H1 (cell line): ENCODE data around the gene ZNF462. TPM values are rescaled to one million over a fixed set of nuclear protein-coding genes. Genes with fewer than 3 reads are reported as not detected.

Experiments used
- CTCF ChIA-PET: fragments of 300-600 bp; sonication (Branson Sonifier 250); formaldehyde crosslinking; loops from one replicate; lab custom pipeline; 2021; ENCODE audit not compliant: partially characterized antibody; lab: Charles Lee
- POLR2A ChIA-PET: fragments of 300-600 bp; sonication (Branson Sonifier 250); formaldehyde crosslinking; loops from one replicate; lab custom pipeline; 2021; ENCODE audit warnings: inconsistent platforms; ENCODE audit not compliant: partially characterized antibody; lab: Charles Lee
- DNase-seq, 2 experiments: peaks; one replicate each; pipeline versions ENCODE4 v3.0.0 to v3.0.0-alpha.2; 2010 to 2022; ENCODE audit warnings: low spot score in 2 of 2, low read depth in 1 of 2, mixed read lengths in 1 of 2
- FAIRE-seq: peaks from 2 replicates; lab custom pipeline; 2011; peaks lifted over from hg19 to GRCh38; lab: Jason Lieb, UNC
- H2AFZ ChIP-seq: 2 replicates; pipeline ENCODE4 v1.8.1; 2012; ENCODE audit warnings: low read length, inconsistent platforms
- H2AK5ac ChIP-seq: 2 replicates; pipeline ENCODE4 v1.6.1; 2013; ENCODE audit warnings: low read depth, low read length
- H2BK120ac ChIP-seq: replicated peaks from 2 replicates; pipeline ENCODE3; 2013; ENCODE audit warnings: low read depth, low read length, inconsistent platforms
- H2BK12ac ChIP-seq: 2 replicates; pipeline ENCODE4 v1.6.1; 2013; ENCODE audit warnings: low read depth, low read length
- H2BK15ac ChIP-seq: 2 replicates; pipeline ENCODE4 v1.6.1; 2013; ENCODE audit warnings: low read length
- H2BK20ac ChIP-seq: 2 replicates; pipeline ENCODE4 v1.6.1; 2013; ENCODE audit warnings: low read length
- H2BK5ac ChIP-seq: 2 replicates; pipeline ENCODE4 v1.6.1; 2013; ENCODE audit warnings: low read depth, low read length
- H3K14ac ChIP-seq: 2 replicates; pipeline ENCODE4 v1.6.1; 2013; ENCODE audit warnings: inconsistent platforms; ENCODE audit not compliant: insufficient read length
- H3K18ac ChIP-seq: 2 replicates; pipeline ENCODE4 v1.6.1; 2013; ENCODE audit warnings: low read length; ENCODE audit errors: extremely low read depth
- H3K23ac ChIP-seq: 2 replicates; pipeline ENCODE4 v1.6.1; 2013; ENCODE audit warnings: inconsistent platforms; ENCODE audit not compliant: insufficient read length
- H3K23me2 ChIP-seq: 2 replicates; pipeline ENCODE4 v1.6.1; 2013; ENCODE audit warnings: low read depth, low read length
- H3K27ac ChIP-seq: 2 replicates; pipeline ENCODE4 v1.6.1; 2011; ENCODE audit warnings: low read depth, low read length, inconsistent platforms
- H3K27me3 ChIP-seq, 4 experiments: replicated peaks in 1 of 4; 1 replicate in 1 of 4; 2 replicates in 3 of 4; pipeline versions ENCODE4 v1.6.1 to v1.8.1; 2011 to 2013; ENCODE audit warnings: low read length in 3 of 4, mild to moderate bottlenecking in 3 of 4, inconsistent platforms in 2 of 4, mixed read lengths in 2 of 4, moderate library complexity in 1 of 4; ENCODE audit not compliant: control insufficient read depth in 3 of 4, insufficient read depth in 3 of 4; ENCODE audit errors: extremely low read depth in 1 of 4
- H3K36me3 ChIP-seq, 4 experiments: 2 replicates each; pipeline versions ENCODE4 v1.6.1 to v1.8.1; 2011 to 2013; ENCODE audit warnings: mild to moderate bottlenecking in 4 of 4, low read length in 3 of 4, moderate library complexity in 2 of 4, control low read depth in 1 of 4, inconsistent platforms in 1 of 4; ENCODE audit not compliant: insufficient read depth in 4 of 4, control insufficient read depth in 2 of 4
- H3K4ac ChIP-seq: replicated peaks from 2 replicates; pipeline ENCODE3; 2013; ENCODE audit warnings: low read length, low read depth, mixed read lengths, inconsistent platforms; ENCODE audit not compliant: insufficient read length
- H3K4me1 ChIP-seq, 4 experiments: replicated peaks in 1 of 4; 1 replicate in 1 of 4; 2 replicates in 3 of 4; pipeline versions ENCODE4 v1.6.1 to v1.8.1; 2011 to 2013; ENCODE audit warnings: low read length in 3 of 4, inconsistent platforms in 2 of 4, mixed read lengths in 1 of 4; ENCODE audit not compliant: insufficient read depth in 4 of 4, control insufficient read depth in 3 of 4
- H3K4me2 ChIP-seq, 2 experiments: 2 replicates each; pipeline versions ENCODE4 v1.6.1 to v1.8.1; 2011 to 2013; ENCODE audit warnings: low read depth in 2 of 2, low read length in 2 of 2, control low read depth in 1 of 2, inconsistent platforms in 1 of 2, mild to moderate bottlenecking in 1 of 2; ENCODE audit not compliant: insufficient read depth in 1 of 2
- H3K4me3 ChIP-seq, 4 experiments: fragments of 200-600, 300-600 bp in 1 of 4; sonication (generic), shearing (Covaris generic), sonication (Bioruptor Twin) in 1 of 4; 2 replicates each; pipeline versions ENCODE4 v1.5.1 to v1.8.1; 2011 to 2016; ENCODE audit warnings: low read length in 4 of 4, low read depth in 3 of 4, control low read depth in 2 of 4, inconsistent platforms in 2 of 4, mild to moderate bottlenecking in 2 of 4, mixed read lengths in 1 of 4, moderate library complexity in 1 of 4; ENCODE audit not compliant: insufficient read depth in 2 of 4; ENCODE audit errors: extremely low read depth in 1 of 4
- H3K56ac ChIP-seq: replicated peaks from 2 replicates; pipeline ENCODE3; 2013; ENCODE audit warnings: low read depth, mild to moderate bottlenecking, mixed read lengths, low read length, inconsistent platforms; ENCODE audit not compliant: insufficient read length
- H3K79me1 ChIP-seq: 2 replicates; pipeline ENCODE4 v1.6.1; 2013; ENCODE audit warnings: low read depth, low read length, control low read depth
- H3K79me2 ChIP-seq, 2 experiments: 2 replicates each; pipeline versions ENCODE4 v1.6.1 to v1.8.1; 2012 to 2013; ENCODE audit warnings: low read length in 2 of 2, mild to moderate bottlenecking in 2 of 2, inconsistent platforms in 1 of 2; ENCODE audit not compliant: insufficient read depth in 2 of 2, control insufficient read depth in 1 of 2
- H3K9ac ChIP-seq, 4 experiments: replicated peaks in 1 of 4; 1 replicate in 1 of 4; 2 replicates in 3 of 4; pipeline versions ENCODE4 v1.6.1 to v1.8.1; 2011 to 2013; ENCODE audit warnings: low read depth in 3 of 4, low read length in 3 of 4, control low read depth in 2 of 4, mild to moderate bottlenecking in 2 of 4, moderate library complexity in 2 of 4, inconsistent platforms in 1 of 4; ENCODE audit errors: extremely low read depth in 1 of 4
- H3K9me3 ChIP-seq, 2 experiments: 2 replicates each; pipeline versions ENCODE4 v1.6.1 to v1.8.1; 2012 to 2013; ENCODE audit warnings: mild to moderate bottlenecking in 2 of 2, moderate library complexity in 2 of 2, control low read depth in 1 of 2, inconsistent platforms in 1 of 2, low read depth in 1 of 2, low read length in 1 of 2, mixed read lengths in 1 of 2; ENCODE audit not compliant: insufficient read depth in 2 of 2
- H4K20me1 ChIP-seq, 2 experiments: replicated peaks in 1 of 2; 2 replicates each; pipeline versions ENCODE3 to v1.8.1; 2011 to 2013; ENCODE audit warnings: inconsistent platforms in 2 of 2, low read length in 2 of 2, mild to moderate bottlenecking in 1 of 2; ENCODE audit not compliant: insufficient read depth in 2 of 2, control insufficient read depth in 1 of 2
- H4K5ac ChIP-seq: 2 replicates; pipeline ENCODE4 v1.6.1; 2013; ENCODE audit warnings: low read length, low read depth, mixed read lengths, inconsistent platforms; ENCODE audit not compliant: insufficient read length
- H4K8ac ChIP-seq: 2 replicates; pipeline ENCODE4 v1.8.0; 2013; ENCODE audit warnings: mild to moderate bottlenecking, moderate library complexity, low read length, inconsistent platforms; ENCODE audit not compliant: insufficient read depth; ENCODE audit errors: extremely low read depth
- H4K91ac ChIP-seq: replicated peaks from 2 replicates; pipeline ENCODE3; 2013; ENCODE audit warnings: low read length, mixed read lengths, inconsistent platforms; ENCODE audit not compliant: insufficient read length
- BACH1 ChIP-seq: IDR thresholded peaks from 2 replicates; pipeline ENCODE4 v1.6.1; 2012; ENCODE audit warnings: low read length, improper control_type of control experiment
- CEBPB ChIP-seq: IDR thresholded peaks from 2 replicates; pipeline ENCODE4 v1.6.1; 2012; ENCODE audit warnings: low read depth, low read length
- KDM4A ChIP-seq: IDR thresholded peaks from one replicate; pipeline ENCODE4 v1.7.1; 2012; ENCODE audit warnings: low read depth, mild to moderate bottlenecking, moderate library complexity, low read length, inconsistent platforms; ENCODE audit not compliant: severe bottlenecking
- MAFK ChIP-seq: IDR thresholded peaks from 2 replicates; pipeline ENCODE4 v1.6.1; 2012; ENCODE audit warnings: low read depth, mild to moderate bottlenecking, improper control_type of control experiment, low read length
- NRF1 ChIP-seq: IDR thresholded peaks from 2 replicates; pipeline ENCODE4 v1.6.1; 2011; ENCODE audit warnings: mild to moderate bottlenecking, low read depth, low read length, improper control_type of control experiment
- POLR2A ChIP-seq, 2 experiments: IDR thresholded peaks; 1 replicate in 1 of 2; 2 replicates in 1 of 2; pipeline ENCODE4 v1.6.1; 2011; ENCODE audit warnings: low read depth in 2 of 2, low read length in 2 of 2, mild to moderate bottlenecking in 2 of 2; ENCODE audit errors: control extremely low read depth in 1 of 2
- POLR2AphosphoS5 ChIP-seq: IDR thresholded peaks from 2 replicates; pipeline ENCODE4 v1.6.1; 2011; ENCODE audit warnings: low read depth, low read length
- SIN3A ChIP-seq, 2 experiments: IDR thresholded peaks in 1 of 2; conservative IDR thresholded peaks in 1 of 2; 2 replicates each; pipeline ENCODE4 v1.6.1; 2011 to 2012; ENCODE audit warnings: low read length in 2 of 2, improper control_type of control experiment in 1 of 2, low read depth in 1 of 2, mild to moderate bottlenecking in 1 of 2
- SP2 ChIP-seq: IDR thresholded peaks from 2 replicates; pipeline ENCODE4 v1.6.1; 2012; ENCODE audit warnings: mild to moderate bottlenecking, low read length, inconsistent platforms
- SRF ChIP-seq: IDR thresholded peaks from 2 replicates; pipeline ENCODE4 v1.6.1; 2011; ENCODE audit warnings: mild to moderate bottlenecking, low read depth, low read length, moderate library complexity
- TAF1 ChIP-seq: IDR thresholded peaks from 2 replicates; pipeline ENCODE4 v1.6.1; 2011; ENCODE audit warnings: mild to moderate bottlenecking, low read depth, low read length
- TBP ChIP-seq: IDR thresholded peaks from 2 replicates; pipeline ENCODE4 v1.6.1; 2011; ENCODE audit warnings: low read depth, low read length, improper control_type of control experiment
- ZNF274 ChIP-seq: IDR thresholded peaks from 2 replicates; pipeline ENCODE4 v1.7.0; 2012; ENCODE audit warnings: low read length, borderline replicate concordance; ENCODE audit errors: extremely low read depth
- whole genome bisulfite sequencing, 2 experiments: shearing (Covaris generic) in 1 of 2; methylation state at CpG; one replicate each; pipeline versions ENCODE4 v1.1.6 to v1.1.7; 2013 to 2015; ENCODE audit warnings: low lambda C conversion rate in 2 of 2, mixed read lengths in 2 of 2, inconsistent platforms in 1 of 2, low coverage in 1 of 2, missing lambda C conversion rate in 1 of 2; ENCODE audit not compliant: insufficient replicate concordance in 2 of 2, insufficient coverage in 1 of 2, insufficient read length in 1 of 2; ENCODE audit errors: extremely low coverage in 1 of 2, missing lambda C conversion rate in 1 of 2; 5-methylcytosine and 5-hydroxymethylcytosine counted together
- polyA plus RNA-seq, 7 experiments: library from polyadenylated mRNA; depleted of rRNA in 3 of 7; stranded (reverse) in 5 of 7; unstranded in 2 of 7; fragments of >200 nt in 5 of 7; fragments of 200-250 nt in 2 of 7; gene quantifications; 1 replicate in 5 of 7; 2 replicates in 1 of 7; 4 replicates in 1 of 7; pipeline versions ENCODE4 v1.2.1 to v1.2.3, GENCODE V29; 2011 to 2013; ENCODE audit warnings: missing spikeins in 2 of 7, mixed read lengths in 2 of 7
- total RNA-seq: library from RNA; stranded (reverse); fragmentation: NEBNext Ultra II Directional; extraction: Animal tissue kit (Norgen Biotek cat#: 25700); gene quantifications from 2 replicates; pipeline ENCODE4 v1.2.1, GENCODE V29; 2021

Gene ZNF462
- total and polyA plus RNA-seq, 2 of the 8 experiments (the other 6 are each of a cell fraction or from before 2014, with no cell fraction given), result 30.0 to 163 TPM

- ChIA-PET CTCF (interaction anchor here (1.6 kb wide), 1 partner anchor 24 kb away, joined by 3 read pairs; no protein-coding TSS in a partner anchor), POLR2A (interaction anchor here (0.6 to 6.5 kb wide), 14 partner anchors 9 to 405 kb away, joined by 3 to 64 read pairs (median 3); no protein-coding TSS in a partner anchor)
- H3K79me2 ChIP-seq, result peaks cover 25 to 79% of the 10 kb centered on the region in 2 experiments
- H2AK5ac ChIP-seq, result no peak overlapping the region; the same call in 1 of the 2 replicates
- H2BK15ac ChIP-seq, result no peak overlapping the region
- H3K36me3 ChIP-seq, result peaks cover 0 to 9% (median 0%) of the 10 kb centered on the region in 4 experiments; a peak in 1 of 8 replicates
- no peaks in the 10 kb centered on the region for H3K27me3 ChIP-seq
- H3K4me1 ChIP-seq, result peaks cover 0 to 8% (median 4%) of the 10 kb centered on the region in 4 experiments; a peak in 2 of 7 replicates
- H4K5ac ChIP-seq, result peak overlapping the region; percentile 39
- peak overlapping the region; percentile 53; the same call in 1 of the 2 replicates for H2BK12ac ChIP-seq
- DNase-seq (peak in 1 of 2 experiments; percentile 61), FAIRE-seq (no peak)
- H3K9ac ChIP-seq, result peak overlapping the region; percentile 72 to 89 (median 76)
- H3K23me2 ChIP-seq, result peaks cover 16% of the 10 kb centered on the region
- H2AFZ ChIP-seq, result no peak overlapping the region
- H4K91ac ChIP-seq, result peak overlapping the region; percentile 4
- H4K20me1 ChIP-seq, result no peaks in the 10 kb centered on the region
- H3K27ac ChIP-seq, result peak overlapping the region; percentile 82
- no peak overlapping the region for H3K14ac ChIP-seq
- H3K4me3 ChIP-seq, result peak overlapping the region; percentile 77 to 98 (median 87)
- H2BK120ac ChIP-seq, result no peak overlapping the region
- H4K8ac ChIP-seq, result peak overlapping the region; percentile 64; the same call in 1 of the 2 replicates
- WGBS, 2 experiments, result 6% methylated on average over 21 of the region's 32 CpGs; no CpG with 5 or more reads in 1 of the 2 experiments
- H3K4me2 ChIP-seq, result peak overlapping the region; percentile 80 to 94
- peak overlapping the region; percentile 11 for H3K56ac ChIP-seq
- H3K18ac ChIP-seq, result peak overlapping the region; percentile 98
- no peak overlapping the region for H2BK20ac ChIP-seq
- H3K4ac ChIP-seq, result peak overlapping the region; percentile 40
- peak overlapping the region; percentile 98 for H2BK5ac ChIP-seq
- no peaks in the 10 kb centered on the region for H3K79me1 ChIP-seq
- no peak overlapping the region for H3K23ac ChIP-seq
- H3K9me3 ChIP-seq, result no peaks in the 10 kb centered on the region
- peak in 1 of 2 experiments; percentile 14; a peak in 1 of 4 replicates for TF ChIP-seq SIN3A (conservative IDR thresholded peaks at IDR 0.05 in 1 of 2, IDR thresholded peaks at IDR 0.05 in 1 of 2; ENCODE audit: low read depth in 1 of 2, low read length in 2 of 2)
- TF ChIP-seq BACH1, result no peak
- peak; percentile 31 for TF ChIP-seq POLR2AphosphoS5
- no peak for TF ChIP-seq MAFK
- TF ChIP-seq SRF, result no peak
- TF ChIP-seq SP2, result no peak
- no peak for TF ChIP-seq NRF1
- peak; percentile 16 for TF ChIP-seq TBP
- peak; percentile 9 to 79; a peak in 2 of 3 replicates for TF ChIP-seq POLR2A (IDR thresholded peaks at IDR 0.05; ENCODE audit: control extremely low read depth in 1 of 2, low read depth in 2 of 2, low read length in 2 of 2)
- TF ChIP-seq TAF1, result peak; percentile 27
- TF ChIP-seq KDM4A, result no peak
- TF ChIP-seq ZNF274, result no peak
- no peak for TF ChIP-seq CEBPB
Observed at GRCh38 chr9:106862110-106862820, 701 bp upstream of the ZNF462 start.
